Measurements from ENCODE around the gene ARHGAP25. TPM values are rescaled to one million over a fixed set of nuclear protein-coding genes. Genes with fewer than 3 reads are reported as not detected.

ARHGAP25 gene
- total RNA-seq, 1 donor from 2014 or later = 2.5 TPM

- DNase-seq (ENCODE audit: low read depth, low spot score) = no peak
- Mint-ChIP-seq H3K36me3 (ENCODE audit: low read depth) (no peaks in the 10 kb centered on the region), H3K4me3 (no peak overlapping the region), H3K9me3 (no peaks in the 10 kb centered on the region), H3K27ac (ENCODE audit: unreplicated experiment) (peak overlapping the region; percentile 28), H3K27me3 (ENCODE audit: low read depth) (no peaks in the 10 kb centered on the region), H3K4me1 (peaks cover under 1% of the 10 kb centered on the region)
- TF ChIP-seq CTCF (conservative IDR thresholded peaks at IDR 0.05) = no peak
Observed at GRCh38 chr2:68764041-68764805, 29.6 kb downstream of the ARHGAP25 start.

GRCh38 chr2:68764806-68765311 lies 30.2 kb downstream of the ARHGAP25 start:
- Mint-ChIP-seq H3K4me1 (peaks cover 7% of the 10 kb centered on the region), H3K27ac (ENCODE audit: unreplicated experiment) (no peak overlapping the region), H3K9me3 (no peaks in the 10 kb centered on the region), H3K27me3 (ENCODE audit: low read depth) (no peaks in the 10 kb centered on the region), H3K4me3 (no peak overlapping the region), H3K36me3 (ENCODE audit: low read depth) (no peaks in the 10 kb centered on the region)
- TF ChIP-seq CTCF (conservative IDR thresholded peaks at IDR 0.05) = no peak
- DNase-seq (ENCODE audit: low read depth, low spot score) = no peak

- H3K9me3 Mint-ChIP-seq = no peaks in the 10 kb centered on the region
- TF ChIP-seq CTCF (conservative IDR thresholded peaks at IDR 0.05) = no peak
- no peak overlapping the region for H3K4me3 Mint-ChIP-seq
- H3K36me3 Mint-ChIP-seq (ENCODE audit: low read depth) = no peaks in the 10 kb centered on the region
- no peaks in the 10 kb centered on the region for H3K27me3 Mint-ChIP-seq (ENCODE audit: low read depth)
- no peak for DNase-seq (ENCODE audit: low read depth, low spot score)
- H3K27ac Mint-ChIP-seq (ENCODE audit: unreplicated experiment) = no peak overlapping the region
- peaks cover 8% of the 10 kb centered on the region for H3K4me1 Mint-ChIP-seq
Observed at GRCh38 chr2:68765739-68766375, 31.2 kb downstream of the ARHGAP25 start.

- no peak for DNase-seq (ENCODE audit: low read depth, low spot score)
- peak overlapping the region; percentile 9 for H3K27ac Mint-ChIP-seq (ENCODE audit: unreplicated experiment)
- TF ChIP-seq CTCF (conservative IDR thresholded peaks at IDR 0.05) = no peak
- no peaks in the 10 kb centered on the region for H3K9me3 Mint-ChIP-seq
- no peaks in the 10 kb centered on the region for H3K36me3 Mint-ChIP-seq (ENCODE audit: low read depth)
- peaks cover 8% of the 10 kb centered on the region for H3K4me1 Mint-ChIP-seq
- no peak overlapping the region for H3K4me3 Mint-ChIP-seq
- H3K27me3 Mint-ChIP-seq (ENCODE audit: low read depth) = no peaks in the 10 kb centered on the region
Observed at GRCh38 chr2:68766376-68766845, 31.8 kb downstream of the ARHGAP25 start.

GRCh38 chr2:68767031-68767961 lies 32.7 kb downstream of the ARHGAP25 start:
- H3K9me3 Mint-ChIP-seq = no peaks in the 10 kb centered on the region
- TF ChIP-seq CTCF (conservative IDR thresholded peaks at IDR 0.05) = no peak
- H3K36me3 Mint-ChIP-seq (ENCODE audit: low read depth) = no peaks in the 10 kb centered on the region
- peaks cover 8% of the 10 kb centered on the region for H3K4me1 Mint-ChIP-seq
- H3K27me3 Mint-ChIP-seq (ENCODE audit: low read depth) = no peaks in the 10 kb centered on the region
- H3K4me3 Mint-ChIP-seq = no peak overlapping the region
- DNase-seq (ENCODE audit: low read depth, low spot score) = no peak
- H3K27ac Mint-ChIP-seq (ENCODE audit: unreplicated experiment) = no peak overlapping the region

Data from neural crest cell (in vitro differentiated cells).